Peyer's patch (tissue), 4 donors: Measurements from ENCODE around the gene VAV3.

Experiments
- CTCF ChIP-seq, 6 experiments: fragments of 450-650 bp in 4 of 6; fragments of 200-600 bp in 2 of 6; sonication (generic) in 1 of 6; IDR thresholded peaks; one replicate each; pipeline ENCODE4 v1.5.1; 2017 to 2019; ENCODE audit warnings: antibody characterized with exemption in 6 of 6, mild to moderate bottlenecking in 3 of 6, moderate library complexity in 1 of 6
- POLR2A ChIP-seq, 2 donors: fragments of 450-650 bp; IDR thresholded peaks; one replicate each; pipeline ENCODE4 v1.5.1; 2017; ENCODE audit warnings: antibody characterized with exemption in 2 of 2, mild to moderate bottlenecking in 2 of 2, moderate library complexity in 2 of 2

GRCh38 chr1:107550358-107550757 is 414.6 kb downstream of the VAV3 start:
- TF ChIP-seq POLR2A (IDR thresholded peaks at IDR 0.05) (no peak), CTCF (IDR thresholded peaks at IDR 0.05) (no peak)
